Omental fat pad (tissue), 4 donors: ENCODE results near the gene SRA1. TPM values are rescaled to one million over a fixed set of nuclear protein-coding genes. Genes with fewer than 3 reads are reported as not detected.

Experiments used
- ATAC-seq: fragments of 150-250 bp; one replicate; pipeline ENCODE4 v1.9.1; 2016; ENCODE audit warnings: mild to moderate bottlenecking, moderate library complexity; ENCODE audit not compliant: low FRiP score
- DNase-seq: peaks from one replicate; pipeline ENCODE4 v3.0.0-alpha.2; 2019; ENCODE audit warnings: low spot score
- CTCF ChIP-seq, 3 donors: fragments of 450-650 bp; IDR thresholded peaks; one replicate each; pipeline ENCODE4 v1.5.1; 2016 to 2017; ENCODE audit warnings: antibody characterized with exemption in 3 of 3, mild to moderate bottlenecking in 3 of 3, moderate library complexity in 2 of 3
- total RNA-seq, 4 donors: library from RNA; depleted of rRNA; stranded (reverse); fragments of >200 nt; gene quantifications; one replicate each; pipeline ENCODE4 v1.1.0, GENCODE V29; 2016

SRA1 gene
- total RNA-seq, 4 donors from 2014 or later, result 18.1 to 44.2 (median 24.3) TPM

- no peak for DNase-seq
- TF ChIP-seq CTCF (IDR thresholded peaks at IDR 0.05), result no peak
- no peak for ATAC-seq
Measured at GRCh38 chr5:140571105-140571504, 13.8 kb upstream of the SRA1 start.

- ATAC-seq (no peak), DNase-seq (no peak)
- no peak for TF ChIP-seq CTCF (IDR thresholded peaks at IDR 0.05)
Measured at GRCh38 chr5:140570488-140570887, 13.2 kb upstream of the SRA1 start.

GRCh38 chr5:140570058-140570457 is 12.8 kb upstream of the SRA1 start:
- DNase-seq, result no peak
- no peak for TF ChIP-seq CTCF (IDR thresholded peaks at IDR 0.05)
- no peak for ATAC-seq

- ATAC-seq (no peak), DNase-seq (no peak)
- no peak for TF ChIP-seq CTCF (IDR thresholded peaks at IDR 0.05)
Measured at GRCh38 chr5:140569197-140569596, 11.9 kb upstream of the SRA1 start.

- ATAC-seq (no peak), DNase-seq (no peak)
- TF ChIP-seq CTCF (IDR thresholded peaks at IDR 0.05), result no peak
Measured at GRCh38 chr5:140568443-140569063, 11.3 kb upstream of the SRA1 start.

- no peak for TF ChIP-seq CTCF (IDR thresholded peaks at IDR 0.05)
- no peak for ATAC-seq
- no peak for DNase-seq
Measured at GRCh38 chr5:140567871-140568270, 10.6 kb upstream of the SRA1 start.

- DNase-seq, result no peak
- TF ChIP-seq CTCF (IDR thresholded peaks at IDR 0.05), result no peak
- no peak for ATAC-seq
Measured at GRCh38 chr5:140567136-140567818, 10.0 kb upstream of the SRA1 start.
